A673 (cell line): Measurements from ENCODE around the gene ALG9.

ENCODE experiments used
- CTCF ChIP-seq: fragments of 300-800, 200-600 bp; sonication (generic); conservative IDR thresholded peaks from 2 replicates; pipeline ENCODE4 v1.5.1; 2017; ENCODE audit warnings: low read depth, mild to moderate bottlenecking, antibody characterized with exemption, low read length, moderate library complexity, mixed read lengths
- EZH2 ChIP-seq: fragments of 200-600 bp; sonication (generic); IDR thresholded peaks from 2 replicates; pipeline ENCODE4 v1.6.1; 2017; ENCODE audit warnings: borderline replicate concordance, low read depth, mild to moderate bottlenecking, mixed read lengths, antibody characterized with exemption, low read length; ENCODE audit not compliant: poor library complexity, severe bottlenecking

DNA sequence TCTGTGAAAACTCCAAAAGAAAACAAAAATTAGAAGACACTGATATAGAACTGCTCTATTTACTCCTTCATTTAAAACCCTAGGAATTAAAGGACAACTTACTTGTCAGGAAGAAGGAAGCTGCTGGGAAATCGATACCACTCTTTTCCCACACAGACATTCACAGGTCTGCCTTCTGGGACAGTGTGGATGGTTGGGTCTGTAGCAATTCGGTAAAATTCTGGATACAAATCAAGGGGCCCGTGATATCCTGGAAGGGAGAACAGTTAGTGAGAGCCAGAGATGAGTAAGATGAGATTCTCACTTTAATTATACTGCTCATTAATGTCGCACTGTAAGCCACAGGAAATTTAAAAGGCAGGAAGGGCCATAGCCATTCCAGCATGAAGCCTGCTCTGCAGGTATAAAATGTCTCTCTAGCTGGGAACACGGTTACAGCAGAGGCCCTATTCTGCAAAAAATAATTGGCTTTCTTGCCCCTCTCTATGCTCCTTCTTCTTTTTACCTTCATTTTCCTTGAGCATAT is 34.0 kb downstream of the ALG9 start:
- TF ChIP-seq CTCF = no peak
- TF ChIP-seq EZH2 = no peak
